ENCODE measurements around the gene TUBB1.

Gene TUBB1

GRCh38 chr20:59073582-59073981 is 54.4 kb downstream of the TUBB1 start:
- no peak for TF ChIP-seq MAX (IDR thresholded peaks at IDR 0.05; ENCODE audit: low read depth, low read length)
- TF ChIP-seq, protein P1, sequence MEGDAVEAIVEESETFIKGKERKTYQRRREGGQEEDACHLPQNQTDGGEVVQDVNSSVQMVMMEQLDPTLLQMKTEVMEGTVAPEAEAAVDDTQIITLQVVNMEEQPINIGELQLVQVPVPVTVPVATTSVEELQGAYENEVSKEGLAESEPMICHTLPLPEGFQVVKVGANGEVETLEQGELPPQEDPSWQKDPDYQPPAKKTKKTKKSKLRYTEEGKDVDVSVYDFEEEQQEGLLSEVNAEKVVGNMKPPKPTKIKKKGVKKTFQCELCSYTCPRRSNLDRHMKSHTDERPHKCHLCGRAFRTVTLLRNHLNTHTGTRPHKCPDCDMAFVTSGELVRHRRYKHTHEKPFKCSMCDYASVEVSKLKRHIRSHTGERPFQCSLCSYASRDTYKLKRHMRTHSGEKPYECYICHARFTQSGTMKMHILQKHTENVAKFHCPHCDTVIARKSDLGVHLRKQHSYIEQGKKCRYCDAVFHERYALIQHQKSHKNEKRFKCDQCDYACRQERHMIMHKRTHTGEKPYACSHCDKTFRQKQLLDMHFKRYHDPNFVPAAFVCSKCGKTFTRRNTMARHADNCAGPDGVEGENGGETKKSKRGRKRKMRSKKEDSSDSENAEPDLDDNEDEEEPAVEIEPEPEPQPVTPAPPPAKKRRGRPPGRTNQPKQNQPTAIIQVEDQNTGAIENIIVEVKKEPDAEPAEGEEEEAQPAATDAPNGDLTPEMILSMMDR (IDR thresholded peaks at IDR 0.05; ENCODE audit: low read depth, low read length) = no peak
- TF ChIP-seq POLR2A (IDR thresholded peaks at IDR 0.05; ENCODE audit: extremely low read depth, insufficient read length) = no peak
- no peak for TF ChIP-seq MYC (IDR thresholded peaks at IDR 0.05; ENCODE audit: low read depth, low read length)
- DNase-seq (ENCODE audit: low read depth) = no peak
- no peak overlapping the region for H3K4me3 ChIP-seq (ENCODE audit: low read depth, low read length)

DNA sequence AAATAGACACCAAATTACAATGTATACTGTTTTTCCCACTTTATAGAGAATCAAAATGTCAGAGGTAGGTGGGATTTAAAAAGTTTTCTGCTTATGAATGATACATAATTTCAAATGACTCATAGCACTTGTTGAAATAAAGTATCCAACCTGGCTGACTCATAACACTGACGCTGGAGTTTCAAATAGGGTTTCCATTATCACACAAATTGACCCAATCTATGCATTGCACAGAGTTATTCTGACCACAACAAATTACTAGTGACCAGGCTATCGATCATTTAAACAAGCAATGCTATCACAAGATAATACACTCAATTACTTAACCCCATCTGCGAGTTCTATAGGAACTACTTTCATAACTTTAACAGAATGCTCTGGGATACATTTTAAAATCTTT is 55.2 kb downstream of the TUBB1 start:
- no peak for DNase-seq (ENCODE audit: low read depth)
- H3K4me3 ChIP-seq (ENCODE audit: low read depth, low read length) = no peak overlapping the region
- TF ChIP-seq POLR2A (IDR thresholded peaks at IDR 0.05; ENCODE audit: extremely low read depth, insufficient read length) = no peak
- TF ChIP-seq, protein P1 (IDR thresholded peaks at IDR 0.05; ENCODE audit: low read depth, low read length) = no peak
- no peak for TF ChIP-seq MYC (IDR thresholded peaks at IDR 0.05; ENCODE audit: low read depth, low read length)
- TF ChIP-seq MAX (IDR thresholded peaks at IDR 0.05; ENCODE audit: low read depth, low read length) = no peak

GRCh38 chr20:59075934-59076508 is 56.8 kb downstream of the TUBB1 start:
- TF ChIP-seq POLR2A (IDR thresholded peaks at IDR 0.05; ENCODE audit: extremely low read depth, insufficient read length) (no peak), MAX (IDR thresholded peaks at IDR 0.05; ENCODE audit: low read depth, low read length) (no peak), MYC (IDR thresholded peaks at IDR 0.05; ENCODE audit: low read depth, low read length) (no peak)
- TF ChIP-seq, protein P1 (IDR thresholded peaks at IDR 0.05; ENCODE audit: low read depth, low read length) = no peak
- no peak overlapping the region for H3K4me3 ChIP-seq (ENCODE audit: low read depth, low read length)
- DNase-seq (ENCODE audit: low read depth) = no peak

Measured in NB4 (cell line).